H9 (cell line): ENCODE measurements around the gene ANKRD42. TPM values are rescaled to one million over a fixed set of nuclear protein-coding genes. Genes with fewer than 3 reads are reported as not detected.

ENCODE experiments used
- DNase-seq: peaks from one replicate; pipeline ENCODE4 v3.0.0-alpha.2; 2017
- H2AFZ ChIP-seq: one replicate; pipeline ENCODE4 v1.6.1; 2013; ENCODE audit warnings: mild to moderate bottlenecking, low read length, control low read depth, moderate library complexity
- H2AK5ac ChIP-seq: 2 replicates; pipeline ENCODE4 v1.6.1; 2013; ENCODE audit warnings: low read length, control low read depth, mixed read lengths; ENCODE audit not compliant: insufficient read length
- H2BK120ac ChIP-seq: one replicate; pipeline ENCODE4 v1.6.1; 2013; ENCODE audit warnings: low read depth, mild to moderate bottlenecking, low read length, control low read depth, inconsistent platforms; ENCODE audit not compliant: poor library complexity, severe bottlenecking
- H2BK12ac ChIP-seq: 2 replicates; pipeline ENCODE4 v1.6.1; 2013; ENCODE audit warnings: low read length, control low read depth, mixed read lengths, low read depth; ENCODE audit not compliant: insufficient read length
- H2BK15ac ChIP-seq: 2 replicates; pipeline ENCODE4 v1.6.1; 2013; ENCODE audit warnings: low read depth, low read length, control low read depth
- H2BK20ac ChIP-seq: one replicate; pipeline ENCODE4 v1.6.1; 2013; ENCODE audit warnings: low read depth, mild to moderate bottlenecking, low read length, control low read depth, inconsistent platforms; ENCODE audit not compliant: poor library complexity, severe bottlenecking
- H2BK5ac ChIP-seq: 2 replicates; pipeline ENCODE4 v1.6.1; 2013; ENCODE audit warnings: low read length, control low read depth, mixed read lengths; ENCODE audit not compliant: insufficient read length
- H3K14ac ChIP-seq: 2 replicates; pipeline ENCODE4 v1.6.1; 2013; ENCODE audit warnings: low read length, control low read depth; ENCODE audit not compliant: insufficient read depth
- H3K18ac ChIP-seq: 2 replicates; pipeline ENCODE4 v1.6.1; 2013; ENCODE audit warnings: low read depth, mild to moderate bottlenecking, mixed read lengths, low read length, control low read depth; ENCODE audit not compliant: insufficient read length
- H3K23ac ChIP-seq: 2 replicates; pipeline ENCODE4 v1.6.1; 2013; ENCODE audit warnings: low read length, control low read depth, mixed read lengths, low read depth; ENCODE audit not compliant: insufficient read length
- H3K23me2 ChIP-seq: 2 replicates; pipeline ENCODE4 v1.6.1; 2013; ENCODE audit warnings: low read depth, mild to moderate bottlenecking, mixed read lengths, low read length, control low read depth; ENCODE audit not compliant: insufficient read length, poor library complexity, severe bottlenecking
- H3K27ac ChIP-seq: 2 replicates; pipeline ENCODE4 v1.5.1; 2013; ENCODE audit warnings: low read length, control low read depth, mixed read lengths, low read depth; ENCODE audit not compliant: insufficient read length
- H3K27me3 ChIP-seq: 2 replicates; pipeline ENCODE4 v1.6.1; 2013; ENCODE audit warnings: low read length, control low read depth, inconsistent platforms; ENCODE audit not compliant: insufficient read depth
- H3K4ac ChIP-seq: 2 replicates; pipeline ENCODE4 v1.6.1; 2013; ENCODE audit warnings: low read depth, mild to moderate bottlenecking, control low read depth, inconsistent platforms, low read length, moderate library complexity
- H3K4me1 ChIP-seq: 2 replicates; pipeline ENCODE4 v1.6.1; 2013; ENCODE audit warnings: low read length, control low read depth, inconsistent platforms; ENCODE audit not compliant: insufficient read depth
- H3K4me2 ChIP-seq: 2 replicates; pipeline ENCODE4 v1.6.1; 2013; ENCODE audit warnings: low read length, control low read depth, mixed read lengths; ENCODE audit not compliant: insufficient read length, insufficient read depth
- H3K56ac ChIP-seq: 2 replicates; pipeline ENCODE4 v1.6.1; 2013; ENCODE audit warnings: low read depth, mild to moderate bottlenecking, mixed read lengths, low read length, control low read depth; ENCODE audit not compliant: insufficient read length
- H3K79me1 ChIP-seq: 2 replicates; pipeline ENCODE4 v1.6.1; 2013; ENCODE audit warnings: low read depth, mild to moderate bottlenecking, moderate library complexity, low read length, control low read depth, inconsistent platforms; ENCODE audit not compliant: insufficient read depth, poor library complexity, severe bottlenecking
- H3K79me2 ChIP-seq: 2 replicates; pipeline ENCODE4 v1.6.1; 2013; ENCODE audit warnings: low read length, control low read depth, inconsistent platforms; ENCODE audit not compliant: insufficient read depth
- H3K9ac ChIP-seq: 2 replicates; pipeline ENCODE4 v1.6.1; 2013; ENCODE audit warnings: low read length, control low read depth, mixed read lengths; ENCODE audit not compliant: insufficient read length; ENCODE audit errors: extremely low read depth
- H3K9me3 ChIP-seq: one replicate; pipeline ENCODE4 v1.6.1; 2013; ENCODE audit warnings: low read depth, low read length, inconsistent platforms; ENCODE audit not compliant: control insufficient read depth
- H3T11ph ChIP-seq: one replicate; pipeline ENCODE4 v1.6.1; 2013; ENCODE audit warnings: mild to moderate bottlenecking, low read length, control low read depth, inconsistent platforms
- H4K20me1 ChIP-seq: one replicate; pipeline ENCODE4 v1.6.1; 2013; ENCODE audit not compliant: control insufficient read depth, insufficient read length, insufficient read depth
- H4K5ac ChIP-seq: 2 replicates; pipeline ENCODE4 v1.6.1; 2013; ENCODE audit warnings: low read depth, mild to moderate bottlenecking, mixed read lengths, low read length, control low read depth; ENCODE audit not compliant: insufficient read length
- H4K8ac ChIP-seq: replicated peaks from 2 replicates; pipeline ENCODE4 v1.6.1; 2013; ENCODE audit warnings: low read length, control low read depth, mixed read lengths, low read depth; ENCODE audit not compliant: insufficient read length
- H4K91ac ChIP-seq: 2 replicates; pipeline ENCODE4 v1.6.1; 2013; ENCODE audit warnings: low read depth, mild to moderate bottlenecking, moderate library complexity, mixed read lengths, low read length, control low read depth; ENCODE audit not compliant: insufficient read length
- H3K27ac Mint-ChIP-seq, 3 experiments: 2 replicates in 2 of 3; 3 replicates in 1 of 3; pipeline ENCODE4 v1.8.0; 2020 to 2021; ENCODE audit warnings: mixed read lengths in 3 of 3, mild to moderate bottlenecking in 1 of 3, moderate library complexity in 1 of 3
- H3K27me3 Mint-ChIP-seq: 2 replicates; pipeline ENCODE4 v1.8.0; 2021; ENCODE audit warnings: low read depth, mild to moderate bottlenecking, moderate library complexity, mixed read lengths
- H3K36me3 Mint-ChIP-seq, 3 experiments: 2 replicates in 2 of 3; 3 replicates in 1 of 3; pipeline ENCODE4 v1.8.0; 2020 to 2021; ENCODE audit warnings: low read depth in 3 of 3, mixed read lengths in 3 of 3; ENCODE audit not compliant: insufficient read depth in 1 of 3
- H3K4me1 Mint-ChIP-seq, 2 experiments: 2 replicates each; pipeline ENCODE4 v1.8.0; 2020; ENCODE audit warnings: mixed read lengths in 2 of 2
- H3K4me3 Mint-ChIP-seq, 2 experiments: 2 replicates in 1 of 2; 3 replicates in 1 of 2; pipeline ENCODE4 v1.8.0; 2020 to 2021; ENCODE audit warnings: mild to moderate bottlenecking in 2 of 2, mixed read lengths in 2 of 2, moderate library complexity in 1 of 2
- H3K9me3 Mint-ChIP-seq, 2 experiments: 2 replicates in 1 of 2; 3 replicates in 1 of 2; pipeline ENCODE4 v1.8.0; 2020; ENCODE audit warnings: mild to moderate bottlenecking in 2 of 2, mixed read lengths in 2 of 2, moderate library complexity in 1 of 2
- WGBS: extraction: QIAGEN DNeasy Blood & Tissue Kit; methylation state at CpG from one replicate; pipeline ENCODE4 v1.1.7; 2013; ENCODE audit warnings: missing lambda C conversion rate, low lambda C conversion rate, mixed read lengths; ENCODE audit not compliant: insufficient read length; ENCODE audit errors: extremely low coverage; 5-methylcytosine and 5-hydroxymethylcytosine counted together
- long read RNA-seq: library from polyadenylated mRNA; unstranded; transcript quantifications from one replicate; pipeline ENCODE4 v2.0.0, GENCODE V29; 2020
- total RNA-seq: library from RNA; stranded (reverse); gene quantifications from 2 replicates; pipeline ENCODE4 v1.2.1, GENCODE V29; 2021
- TF ChIP-seq, protein P1 (sequence below): fragments of 200-600 bp; sonication (generic); conservative IDR thresholded peaks from 3 replicates; pipeline ENCODE4 v1.8.0; 2021; ENCODE audit warnings: antibody characterized with exemption, mild to moderate bottlenecking

Gene ANKRD42
- total RNA-seq = 4.9 and 5.1 TPM in 2 replicates
- long read RNA-seq, full-length matches to known transcripts = 19 of 44 reads
- long read RNA-seq, partial matches to known transcripts = 7 of 44 reads
- long read RNA-seq, other reads (novel, unspliced or antisense) = 18 of 44 reads

- H2AK5ac ChIP-seq = no peak within 1 kb of the TSS
- H3K27me3 Mint-ChIP-seq = peaks cover 2% of the 10 kb centered on the region
- TF ChIP-seq, protein P1, sequence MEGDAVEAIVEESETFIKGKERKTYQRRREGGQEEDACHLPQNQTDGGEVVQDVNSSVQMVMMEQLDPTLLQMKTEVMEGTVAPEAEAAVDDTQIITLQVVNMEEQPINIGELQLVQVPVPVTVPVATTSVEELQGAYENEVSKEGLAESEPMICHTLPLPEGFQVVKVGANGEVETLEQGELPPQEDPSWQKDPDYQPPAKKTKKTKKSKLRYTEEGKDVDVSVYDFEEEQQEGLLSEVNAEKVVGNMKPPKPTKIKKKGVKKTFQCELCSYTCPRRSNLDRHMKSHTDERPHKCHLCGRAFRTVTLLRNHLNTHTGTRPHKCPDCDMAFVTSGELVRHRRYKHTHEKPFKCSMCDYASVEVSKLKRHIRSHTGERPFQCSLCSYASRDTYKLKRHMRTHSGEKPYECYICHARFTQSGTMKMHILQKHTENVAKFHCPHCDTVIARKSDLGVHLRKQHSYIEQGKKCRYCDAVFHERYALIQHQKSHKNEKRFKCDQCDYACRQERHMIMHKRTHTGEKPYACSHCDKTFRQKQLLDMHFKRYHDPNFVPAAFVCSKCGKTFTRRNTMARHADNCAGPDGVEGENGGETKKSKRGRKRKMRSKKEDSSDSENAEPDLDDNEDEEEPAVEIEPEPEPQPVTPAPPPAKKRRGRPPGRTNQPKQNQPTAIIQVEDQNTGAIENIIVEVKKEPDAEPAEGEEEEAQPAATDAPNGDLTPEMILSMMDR = no peak
- H2BK20ac ChIP-seq = no peak within 1 kb of the TSS
- H4K91ac ChIP-seq = no peak within 1 kb of the TSS
- H3K4me3 Mint-ChIP-seq = peak within 1 kb of the TSS; percentile 97 to 99
- WGBS = no CpG with 5 or more reads among the region's 67 CpGs
- H3K9me3 ChIP-seq = no peaks in the 10 kb centered on the region
- H3K9me3 Mint-ChIP-seq = no peaks in the 10 kb centered on the region
- H3K27ac Mint-ChIP-seq = peak within 1 kb of the TSS; percentile 84 to 98 (median 91); a peak in 6 of 7 replicates
- peak within 1 kb of the TSS; percentile 90 for H3K18ac ChIP-seq
- H3T11ph ChIP-seq = no peak within 1 kb of the TSS
- H3K36me3 Mint-ChIP-seq = peaks cover 5 to 38% (median 32%) of the 10 kb centered on the region in 3 experiments; a peak in 5 of 7 replicates
- peaks cover 13% of the 10 kb centered on the region in 2 experiments for H3K4me1 Mint-ChIP-seq
- peak within 1 kb of the TSS; percentile 91 for H3K4me2 ChIP-seq
- H3K79me2 ChIP-seq = peaks cover 7% of the 10 kb centered on the region; the same call in 1 of the 2 replicates
- H3K79me1 ChIP-seq = no peaks in the 10 kb centered on the region
- H4K8ac ChIP-seq = no peak within 1 kb of the TSS
- H3K23ac ChIP-seq = no peak within 1 kb of the TSS
- H3K23me2 ChIP-seq = peaks cover 19% of the 10 kb centered on the region
- H2BK5ac ChIP-seq = no peak within 1 kb of the TSS
- no peaks in the 10 kb centered on the region for H4K20me1 ChIP-seq
- H4K5ac ChIP-seq = no peak within 1 kb of the TSS
- no peaks in the 10 kb centered on the region for H3K4me1 ChIP-seq
- no peaks in the 10 kb centered on the region; the same call in 1 of the 2 replicates for H3K27me3 ChIP-seq
- no peak within 1 kb of the TSS for H2BK12ac ChIP-seq
- DNase-seq = peak; percentile 95
- no peak within 1 kb of the TSS for H2BK120ac ChIP-seq
- peak within 1 kb of the TSS; percentile 97 for H3K9ac ChIP-seq
- H3K27ac ChIP-seq = no peak within 1 kb of the TSS
- no peak within 1 kb of the TSS for H2BK15ac ChIP-seq
- H3K14ac ChIP-seq = peak within 1 kb of the TSS; percentile 96
- H2AFZ ChIP-seq = no peak within 1 kb of the TSS
- H3K4ac ChIP-seq = no peak within 1 kb of the TSS
- H3K56ac ChIP-seq = peak within 1 kb of the TSS; percentile 53
Measured at GRCh38 chr11:83193315-83194280, at the start of gene ANKRD42. Gene ANKRD42, plus strand, starts transcription at chr11:83193712. Its CDS starts 959 bp downstream, at chr11:83194671.
